Kidney epithelial cell (primary cell): ENCODE measurements around the gene RAET1L. TPM values are rescaled to one million over a fixed set of nuclear protein-coding genes. Genes with fewer than 3 reads are reported as not detected.

Experiments
- total RNA-seq: library from RNA; depleted of rRNA; stranded (reverse); fragments of >200 nt; gene quantifications from 2 replicates; pipeline ENCODE4 v1.2.3, GENCODE V29; 2015

RAET1L gene
- total RNA-seq, 1 donor from 2014 or later = 1.5 TPM

Other genes with a start within 250 kb of the RAET1L start
- gene LRP11, start 161.2 kb downstream of the RAET1L start, total RNA-seq = 34.9 and 37.9 TPM in 2 replicates
- not detected in 2 replicates for gene RAET1E, start 127.4 kb downstream of the RAET1L start, total RNA-seq
- not detected in 2 replicates for gene RAET1G, start 102.4 kb downstream of the RAET1L start, total RNA-seq
- gene ULBP2, start 83.5 kb downstream of the RAET1L start, total RNA-seq = 3.5 and 6.1 TPM in 2 replicates
- 6.0 and 7.5 TPM in 2 replicates for gene ULBP1, start 61.6 kb downstream of the RAET1L start, total RNA-seq
- 8.0 and 14.8 TPM in 2 replicates for gene ULBP3, start 43.6 kb upstream of the RAET1L start, total RNA-seq
- 37.0 and 45.5 TPM in 2 replicates for gene PPP1R14C, start 117.5 kb upstream of the RAET1L start, total RNA-seq